GM18520 (cell line): ENCODE data around the gene CHD9.
"Not testable (repeated sequence)": the region's sequence is repeated elsewhere in the genome, so short reads cannot be mapped to it uniquely, and the experiment has no call there.

Source experiments
- ATAC-seq: cut with Tn5 transposase; IDR thresholded peaks from one replicate; pipeline ENCODE4 v1.9.1; 2021; ENCODE audit not compliant: unreplicated experiment

The CHD9 gene

DNA sequence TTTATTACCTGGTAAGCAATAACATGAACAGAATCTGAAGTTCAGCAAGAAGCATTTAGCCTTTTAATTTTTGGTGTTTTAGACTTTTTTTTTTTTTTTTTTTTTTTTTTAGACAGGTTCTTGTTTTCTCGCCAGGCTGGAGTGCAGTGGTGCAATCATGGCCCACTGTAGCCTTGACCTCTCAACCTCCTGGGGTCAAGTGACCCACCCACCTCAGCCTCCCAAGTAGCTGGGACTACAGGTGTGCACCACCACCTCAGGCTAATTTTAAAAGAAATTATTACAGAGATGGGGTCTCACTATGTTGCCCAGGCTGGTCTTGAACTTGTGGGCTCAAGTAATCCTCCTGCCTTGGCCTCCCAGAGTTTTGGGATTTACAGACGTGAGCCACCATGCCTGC lies 206.5 kb downstream of the CHD9 start:
- no peak for ATAC-seq

DNA sequence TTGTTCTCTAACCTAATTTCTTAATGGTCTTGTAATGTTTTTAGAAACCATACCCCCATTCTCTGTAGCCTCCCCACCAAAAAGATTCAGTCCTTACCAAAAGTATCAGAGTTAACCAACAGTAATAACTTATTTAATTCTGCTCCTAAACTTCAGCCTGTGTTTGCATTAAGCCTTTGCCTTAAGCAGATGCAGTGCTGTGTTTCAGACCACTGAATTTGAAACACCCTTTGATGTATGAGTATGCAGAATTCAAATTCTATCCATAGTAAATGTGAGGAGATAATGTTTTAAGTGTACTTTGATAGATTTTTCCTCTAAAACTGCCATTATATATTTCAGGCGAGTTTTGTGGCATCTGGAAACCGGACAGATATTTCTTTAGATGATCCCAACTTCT lies 207.9 kb downstream of the CHD9 start:
- ATAC-seq: no peak

DNA sequence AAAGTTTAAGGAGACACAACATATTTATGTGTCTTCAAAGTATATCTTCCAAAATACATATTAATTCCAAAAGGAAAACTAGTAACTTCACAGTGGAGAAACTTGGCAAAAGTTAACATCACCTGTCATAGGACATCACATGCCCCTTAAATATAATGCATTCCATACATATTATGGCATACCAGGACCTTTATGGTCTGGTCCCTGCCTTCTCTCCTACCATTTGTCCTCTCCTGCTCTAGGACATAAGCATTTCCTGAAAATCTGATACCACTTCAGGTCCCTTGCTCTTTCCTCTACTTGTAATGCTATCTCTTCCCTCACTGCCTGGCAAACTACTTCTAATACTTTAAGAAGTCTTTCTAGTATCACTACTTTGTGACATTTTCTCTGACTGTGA lies 211.4 kb downstream of the CHD9 start:
- ATAC-seq: no peak

DNA sequence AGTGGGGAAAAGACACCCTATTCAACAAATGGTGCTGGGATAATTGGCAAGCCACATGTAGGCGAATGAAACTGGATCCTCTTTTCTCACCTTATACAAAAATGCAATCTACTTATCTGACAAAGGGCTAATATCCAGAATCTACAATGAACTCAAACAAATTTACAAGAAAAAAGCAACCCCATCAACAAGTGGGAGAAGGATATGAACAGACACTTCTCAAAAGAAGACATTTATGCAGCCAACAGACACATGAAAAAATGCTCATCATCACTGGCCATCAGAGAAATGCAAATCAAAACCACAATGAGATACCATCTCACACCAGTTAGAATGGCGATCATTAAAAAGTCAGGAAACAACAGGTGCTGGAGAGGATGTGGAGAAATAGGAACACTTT lies 223.7 kb downstream of the CHD9 start:
- not testable (repeated sequence) for ATAC-seq

DNA sequence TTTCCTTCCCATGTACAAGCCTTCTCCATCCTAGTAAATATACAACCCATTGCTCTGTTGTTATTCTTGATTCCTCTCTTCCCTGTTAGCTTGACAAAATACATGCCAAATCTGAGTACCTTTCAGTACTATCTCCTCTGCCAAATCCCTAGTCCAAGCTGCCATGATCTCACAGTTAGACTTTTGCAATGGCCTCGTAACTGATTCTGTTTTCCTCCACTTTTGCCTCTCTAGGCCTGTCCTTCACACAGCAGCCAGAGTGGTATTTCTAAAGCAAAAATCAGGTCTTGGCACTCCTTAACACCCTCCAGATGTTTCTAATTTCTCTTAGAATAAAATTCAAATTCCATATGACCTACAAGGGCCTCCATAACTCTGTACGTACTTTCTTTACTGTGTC lies 226.5 kb downstream of the CHD9 start:
- no peak for ATAC-seq

DNA sequence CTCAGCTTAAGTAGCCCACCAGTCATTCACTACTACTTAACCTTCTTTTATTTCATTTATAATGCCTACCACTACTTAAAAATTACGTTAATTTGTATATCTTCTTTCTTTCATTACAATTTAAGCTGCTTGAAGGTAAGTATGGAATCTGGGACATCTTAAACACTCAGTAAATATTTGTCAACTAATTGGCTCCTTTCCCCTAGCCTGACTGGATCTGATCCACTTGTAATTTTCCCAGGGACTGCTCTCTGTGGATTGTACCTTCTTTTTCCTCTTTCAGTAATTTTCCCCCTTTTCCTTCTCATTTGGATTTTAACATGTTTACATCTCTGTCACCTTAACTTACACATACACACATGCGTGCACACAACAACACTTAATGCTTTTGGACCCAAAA lies 227.1 kb downstream of the CHD9 start:
- ATAC-seq: no peak

DNA sequence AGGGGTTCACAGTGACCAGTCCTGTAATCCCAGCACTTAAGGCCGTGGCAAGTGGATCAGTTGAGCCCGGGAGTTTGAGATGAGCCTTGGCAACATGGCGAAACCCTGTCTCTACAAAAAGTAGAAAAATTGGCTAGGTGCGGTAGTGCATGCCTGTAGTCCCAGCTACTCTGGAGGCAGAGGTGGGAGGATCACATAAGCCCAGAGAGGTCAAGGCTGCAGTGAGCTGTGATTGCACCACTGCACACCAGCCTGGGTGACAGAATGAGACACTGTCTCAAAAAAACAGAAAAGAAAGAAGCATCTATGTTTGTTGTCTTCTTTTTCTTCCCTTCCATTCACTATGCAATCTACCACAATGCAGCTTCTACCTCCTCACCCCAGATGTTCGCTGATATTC lies 227.5 kb downstream of the CHD9 start:
- no peak for ATAC-seq

DNA sequence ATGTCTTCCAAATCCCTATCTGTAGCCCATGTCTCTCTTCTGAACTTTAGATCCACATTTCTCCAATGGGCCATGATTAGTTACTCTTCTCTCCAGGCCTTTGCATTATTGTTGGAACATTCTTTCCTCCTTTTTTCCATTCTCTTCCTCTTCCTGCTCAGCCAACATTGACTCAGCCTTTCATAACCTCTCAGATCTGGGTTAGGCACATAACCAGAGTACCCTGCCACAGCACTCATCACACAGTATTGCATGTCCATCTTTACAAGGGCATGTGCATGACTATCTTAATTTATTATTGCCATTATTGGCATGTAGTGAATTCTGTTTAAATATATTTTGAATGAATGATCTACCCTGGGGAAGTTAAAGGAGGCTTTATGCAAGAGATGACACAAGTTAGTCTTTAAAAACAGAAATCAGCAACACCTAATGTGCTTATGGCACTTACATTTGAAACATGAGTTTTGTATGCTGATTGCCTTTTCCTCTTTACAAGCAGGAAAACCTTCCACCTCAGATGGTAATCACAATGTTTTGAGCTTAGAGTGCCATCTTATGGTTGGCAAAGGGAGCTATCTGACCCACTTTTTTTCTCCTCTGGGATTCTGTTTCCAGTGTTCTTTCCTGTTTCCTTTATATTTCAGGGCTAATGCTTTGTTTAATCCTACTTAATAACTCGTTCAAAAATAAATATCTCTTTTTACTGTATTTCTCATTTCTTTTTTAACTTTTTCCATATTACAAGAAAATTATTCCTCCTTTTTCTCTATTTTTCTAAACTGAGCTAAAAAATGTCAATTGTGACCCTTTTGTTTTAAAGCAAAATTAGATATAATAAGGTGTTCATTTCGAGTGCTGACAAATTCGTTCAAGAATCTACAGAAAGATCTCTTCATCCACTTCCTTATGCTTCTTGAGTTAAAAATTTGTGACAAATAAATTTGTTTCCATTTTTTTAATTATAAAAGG lies 228.5 kb downstream of the CHD9 start:
- ATAC-seq: no peak

DNA sequence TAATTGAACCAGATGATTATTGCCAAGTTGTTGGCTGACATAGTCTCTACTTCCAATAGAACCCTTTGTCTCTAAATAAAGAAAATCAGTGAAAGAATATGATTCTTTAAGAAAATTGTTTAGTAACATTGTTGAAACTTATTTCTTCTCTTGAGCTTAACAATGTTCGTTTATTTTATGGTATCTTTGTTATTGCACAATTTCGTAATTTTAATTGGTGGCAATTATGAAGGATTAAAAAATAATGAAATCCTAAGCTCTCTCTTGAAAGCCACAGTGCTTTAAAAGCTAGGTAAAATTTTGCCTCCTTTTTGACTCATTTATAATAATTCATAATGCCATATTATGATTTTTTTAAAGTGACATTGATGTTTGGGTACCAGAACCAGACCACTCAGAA lies 230.4 kb downstream of the CHD9 start:
- ATAC-seq: no peak

DNA sequence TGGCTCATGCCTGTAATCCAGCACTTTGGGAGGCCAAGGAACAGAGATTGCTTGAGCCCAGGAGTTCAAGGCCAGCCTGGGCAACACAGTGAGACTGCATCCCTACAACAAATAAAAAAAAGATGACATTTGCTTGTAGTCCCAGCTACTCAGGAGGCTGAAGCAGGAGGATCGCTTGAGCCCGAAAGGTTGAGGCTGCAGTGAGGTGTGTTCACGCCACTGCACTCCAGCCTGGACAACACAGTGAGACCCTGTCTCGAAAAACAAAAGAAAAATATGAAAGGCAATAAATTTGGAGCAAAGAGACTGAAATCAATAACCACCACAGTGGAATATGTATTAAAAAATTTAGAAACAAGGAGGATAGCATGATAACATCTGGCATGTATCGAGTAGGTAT lies 235.7 kb downstream of the CHD9 start:
- no peak for ATAC-seq

DNA sequence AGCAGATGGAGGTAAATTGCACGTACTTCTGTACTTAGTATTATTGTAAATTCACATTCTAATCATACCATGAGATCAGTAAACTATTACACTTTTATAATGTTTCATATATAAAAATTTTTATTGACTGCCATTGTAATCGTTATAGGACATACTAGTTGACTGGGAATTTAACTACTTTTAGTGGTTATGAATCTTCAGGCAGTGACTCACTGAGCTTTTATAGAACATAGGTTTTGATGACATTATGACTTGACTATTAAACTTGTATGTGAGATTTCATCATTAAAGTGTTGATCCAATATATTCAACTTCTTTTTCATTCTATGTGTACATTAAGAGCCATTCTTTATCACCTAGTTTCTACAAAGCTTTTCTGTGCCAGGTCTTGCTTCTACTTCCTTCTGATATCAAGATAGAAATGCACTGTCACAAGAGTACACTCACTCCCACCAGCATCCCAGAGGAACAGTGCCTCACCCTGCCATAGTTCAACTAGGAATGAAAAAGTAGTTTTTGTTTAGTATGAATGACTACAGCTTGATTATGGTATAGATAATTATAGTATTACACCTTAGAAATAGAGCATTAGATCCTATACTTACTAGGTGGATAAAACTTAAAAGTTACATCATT lies 237.1 kb downstream of the CHD9 start:
- ATAC-seq: no peak

DNA sequence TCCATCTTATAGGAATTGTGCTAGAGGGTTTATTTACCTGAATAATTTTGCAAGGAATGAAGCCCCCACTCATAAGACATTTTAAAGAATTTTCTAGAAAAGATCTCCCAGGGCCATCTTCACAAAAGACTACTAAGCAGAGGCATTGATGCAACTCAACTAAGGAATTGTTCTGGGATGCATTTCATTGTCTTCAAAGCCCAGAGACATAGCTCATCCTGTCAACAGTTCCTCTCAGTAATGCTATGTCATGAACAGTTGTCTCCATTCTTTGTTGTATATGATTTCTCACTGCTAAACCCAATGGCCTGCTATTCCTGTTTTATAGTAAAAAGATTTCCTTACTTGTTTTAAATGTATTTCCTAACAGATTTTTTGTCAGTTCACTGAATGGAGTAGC lies 242.7 kb downstream of the CHD9 start:
- ATAC-seq: no peak

DNA sequence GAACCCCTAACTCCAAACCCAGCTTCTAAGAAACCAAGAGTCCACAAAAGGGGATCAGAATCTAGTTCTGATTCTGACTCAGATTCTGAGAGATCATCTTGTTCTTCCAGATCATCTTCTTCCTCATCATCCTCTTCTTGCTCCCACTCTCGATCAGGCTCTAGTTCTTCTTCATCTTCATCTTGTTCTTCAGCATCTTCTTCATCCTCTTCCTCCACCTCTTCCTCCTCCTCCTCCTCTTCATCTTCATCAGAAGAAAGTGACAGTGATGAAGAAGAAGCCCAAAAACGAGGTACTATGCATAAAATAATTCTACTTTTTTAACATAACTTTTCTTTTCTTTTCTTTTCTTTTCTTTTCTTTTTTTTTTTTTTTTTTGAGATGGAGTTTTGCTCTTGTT lies 249.5 kb downstream of the CHD9 start:
- no peak for ATAC-seq

DNA sequence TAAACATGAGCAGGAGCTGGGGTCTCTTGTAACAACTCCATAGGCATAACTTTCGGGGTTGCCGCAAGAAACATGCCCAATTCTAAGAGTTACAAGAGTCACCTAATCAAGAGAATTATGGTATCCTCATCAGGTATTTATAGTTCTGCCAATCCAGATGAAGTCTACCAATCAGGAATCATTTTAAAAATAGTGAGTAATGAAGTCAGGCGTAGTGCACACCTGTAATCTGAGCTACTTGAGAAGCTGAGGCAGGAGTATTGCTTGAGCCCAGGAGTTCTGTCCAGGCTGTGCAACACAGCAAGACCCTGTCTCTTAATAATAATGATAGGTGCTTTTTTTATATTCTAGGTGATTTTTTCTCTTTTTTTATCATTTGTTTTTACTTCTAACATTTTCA lies 251.0 kb downstream of the CHD9 start:
- no peak for ATAC-seq

DNA sequence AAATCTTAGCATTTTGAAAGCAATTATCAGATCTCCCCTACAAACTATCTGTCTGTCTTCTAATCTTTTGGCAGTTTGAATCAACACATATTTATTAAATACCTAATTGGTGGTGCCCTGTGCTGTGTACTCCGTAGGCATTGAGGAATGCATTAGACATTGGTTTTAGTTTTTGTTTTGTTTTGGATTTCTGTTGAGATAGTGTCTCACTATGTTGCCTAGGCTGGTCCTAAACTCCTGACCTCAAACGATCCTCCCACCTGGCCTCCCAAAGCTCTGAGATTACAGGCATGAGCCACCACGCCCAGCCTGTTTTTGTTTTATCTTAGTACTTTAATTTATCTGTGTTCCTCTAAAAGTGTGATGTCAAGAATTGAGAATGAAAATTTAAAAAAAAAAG lies 254.7 kb downstream of the CHD9 start:
- ATAC-seq: no peak

DNA sequence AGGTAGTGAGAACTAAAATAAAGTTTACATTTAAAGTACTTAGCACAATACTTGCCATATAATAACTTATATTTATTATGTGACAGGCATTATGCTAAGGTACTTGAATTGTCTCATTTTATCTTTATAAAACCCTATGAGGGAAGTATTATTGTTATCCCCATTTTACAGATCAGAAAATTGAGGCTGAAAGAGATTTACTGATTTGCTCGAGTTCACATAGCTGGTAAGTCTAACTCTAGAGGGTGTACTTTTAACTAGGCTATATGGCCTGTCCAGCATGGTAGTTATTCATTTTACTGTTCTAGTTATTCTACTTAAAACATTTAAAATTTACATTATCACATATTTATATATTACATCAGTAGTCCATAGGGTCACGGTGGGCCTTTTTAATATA lies 266.2 kb downstream of the CHD9 start:
- no peak for ATAC-seq

DNA sequence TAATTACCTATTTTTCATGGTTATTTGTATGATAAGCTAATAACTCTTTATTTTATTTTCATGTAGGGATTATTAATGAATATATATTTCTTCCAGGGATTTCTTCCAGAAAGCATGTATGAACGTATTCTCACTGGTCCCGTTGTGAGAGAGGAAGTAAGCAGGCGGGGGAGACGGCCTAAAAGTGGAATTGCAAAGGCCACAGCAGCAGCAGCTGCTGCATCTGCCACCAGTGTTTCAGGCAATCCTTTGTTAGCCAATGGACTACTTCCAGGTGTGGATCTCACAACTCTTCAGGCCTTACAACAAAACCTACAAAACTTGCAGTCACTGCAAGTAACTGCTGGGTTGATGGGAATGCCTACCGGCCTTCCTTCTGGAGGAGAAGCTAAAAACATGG lies 269.1 kb downstream of the CHD9 start:
- no peak for ATAC-seq

DNA sequence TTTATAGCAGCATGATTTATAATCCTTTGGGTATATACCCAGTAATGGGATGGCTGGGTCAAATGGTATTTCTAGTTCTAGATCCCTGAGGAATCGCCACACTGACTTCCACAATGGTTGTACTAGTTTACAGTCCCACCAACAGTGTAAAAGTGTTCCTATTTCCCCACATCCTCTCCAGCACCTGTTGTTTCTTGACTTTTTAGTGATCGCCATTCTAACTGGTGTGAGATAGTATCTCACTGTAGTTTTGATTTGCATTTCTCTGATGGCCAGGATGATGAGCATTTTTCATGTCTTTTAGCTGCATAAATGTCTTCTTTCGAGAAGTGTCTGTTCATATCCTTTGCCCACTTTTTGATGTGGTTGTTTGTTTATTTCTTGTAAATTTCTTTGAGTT lies 276.2 kb downstream of the CHD9 start:
- ATAC-seq: not testable (repeated sequence)

DNA sequence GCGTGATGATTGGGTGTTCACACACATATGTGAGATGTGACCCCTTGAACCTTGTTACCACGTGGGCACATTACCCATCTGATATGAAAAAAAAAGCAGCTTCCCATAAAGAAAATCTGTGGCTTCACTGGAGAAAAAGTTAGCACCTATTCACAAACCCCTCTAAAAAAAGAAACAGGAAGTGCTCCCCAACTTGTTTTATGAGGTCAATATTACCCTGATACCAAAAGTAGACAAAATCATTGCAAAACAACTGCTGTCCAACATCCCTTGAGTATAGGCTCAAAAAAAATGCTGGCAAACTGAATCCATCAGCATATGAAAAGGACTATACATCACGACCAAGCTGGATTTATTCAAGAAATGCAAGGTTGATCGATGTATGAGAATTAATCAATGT lies 279.8 kb downstream of the CHD9 start:
- ATAC-seq: no peak

DNA sequence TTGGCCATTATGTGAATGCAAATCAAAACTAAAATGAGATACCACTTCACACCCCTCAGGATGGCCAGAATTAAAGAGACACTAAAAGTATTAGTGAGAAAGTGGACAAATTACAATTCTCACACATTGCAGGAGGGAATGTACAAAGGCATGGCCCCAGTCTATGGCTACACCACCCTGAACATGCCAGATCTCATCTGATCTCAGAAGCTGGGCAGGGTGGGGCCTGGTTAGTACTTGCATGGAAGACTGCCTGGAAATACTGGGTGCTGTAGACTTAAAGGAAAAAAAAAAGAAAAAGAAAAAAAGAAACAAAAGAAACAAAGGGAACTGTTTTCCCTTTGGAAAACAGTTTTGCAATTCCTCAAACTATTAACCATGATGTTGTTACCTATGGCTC lies 282.5 kb downstream of the CHD9 start:
- ATAC-seq: no peak

DNA sequence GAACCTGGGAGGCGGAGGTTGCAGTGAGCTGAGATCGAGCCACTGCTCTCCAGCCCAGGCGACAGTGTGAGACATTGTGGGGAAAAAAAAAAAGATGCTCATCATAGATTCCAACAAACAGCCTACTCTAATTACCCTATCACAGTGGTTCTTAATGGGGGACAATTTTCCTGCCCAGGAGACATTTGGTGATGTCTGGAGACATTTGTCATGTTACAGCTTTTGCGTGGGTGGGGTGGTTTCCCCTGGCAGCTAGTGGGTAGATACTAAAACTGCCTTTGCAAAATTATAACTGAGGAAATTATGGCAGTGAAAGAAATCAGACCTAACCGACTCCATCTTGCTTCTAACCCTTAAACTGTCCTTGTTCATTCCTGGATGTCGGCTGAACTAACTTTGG lies 287.0 kb downstream of the CHD9 start:
- ATAC-seq: no peak

DNA sequence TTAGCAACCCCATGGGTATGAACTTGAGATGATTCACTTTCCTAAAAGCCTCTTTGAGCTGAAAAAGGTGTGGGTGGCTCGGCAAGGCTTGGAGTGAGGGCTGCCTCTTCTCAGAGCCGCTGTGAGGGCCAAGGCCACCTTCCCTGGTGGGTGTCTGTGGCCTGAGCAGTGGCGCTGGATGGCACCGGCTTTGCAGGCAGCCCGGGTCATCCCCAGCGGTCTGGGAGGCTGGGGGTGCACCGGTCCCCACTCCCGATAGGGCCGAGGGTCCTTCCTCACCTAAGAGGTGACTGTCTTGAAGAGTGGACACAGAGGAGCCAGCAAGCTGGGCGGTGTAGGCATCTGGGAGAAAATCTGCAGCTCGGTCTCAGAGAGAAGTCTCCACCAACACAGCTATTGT lies 300.3 kb downstream of the CHD9 start:
- ATAC-seq: no peak
